Testis (tissue), 3 donors: Measurements from ENCODE around the gene CGNL1. TPM values are rescaled to one million over a fixed set of nuclear protein-coding genes. Genes with fewer than 3 reads are reported as not detected.

ENCODE experiments used
- DNase-seq: peaks from one replicate; pipeline ENCODE4 v3.0.0-alpha.2; 2019
- H3K27ac ChIP-seq, 2 donors: fragments of 200-600 bp; sonication (generic); one replicate each; pipeline ENCODE4 v1.5.1; 2019
- H3K27me3 ChIP-seq: fragments of 200-600 bp; sonication (generic); one replicate; pipeline ENCODE4 v1.5.1; 2019
- H3K36me3 ChIP-seq: fragments of 200-600 bp; sonication (generic); one replicate; pipeline ENCODE4 v1.5.1; 2017; ENCODE audit warnings: low read depth; ENCODE audit errors: missing control alignments
- H3K4me1 ChIP-seq: fragments of 200-600 bp; sonication (generic); one replicate; pipeline ENCODE4 v1.5.1; 2019
- H3K4me3 ChIP-seq, 2 donors: fragments of 200-600 bp; sonication (generic); one replicate each; pipeline ENCODE4 v1.5.1; 2017 to 2019
- H3K9me3 ChIP-seq: fragments of 200-600 bp; sonication (generic); one replicate; pipeline ENCODE4 v1.5.1; 2017
- POLR2A ChIP-seq: fragments of 450-650 bp; IDR thresholded peaks from one replicate; pipeline ENCODE4 v1.6.1; 2017; ENCODE audit warnings: antibody characterized with exemption, mild to moderate bottlenecking, moderate library complexity
- WGBS, 2 donors: methylation state at CpG; one replicate each; pipeline ENCODE4 v1.1.5; 2018; 5-methylcytosine and 5-hydroxymethylcytosine counted together
- intact Hi-C: fragments of 100-400 bp; cut with DNase I; formaldehyde crosslinking; loops from one replicate; pipeline ENCODE4 v1.15.1; 2023; ENCODE audit warnings: low total_unique reads
- polyA plus RNA-seq: library from polyadenylated mRNA; stranded (reverse); fragments of 350-450 nt; fragmentation: Illumina TruSeq; extraction: RNeasy Lipid Tissue Mini Kit (QIAGEN cat#74804); gene quantifications from one replicate; pipeline ENCODE4 v1.2.3, GENCODE V29; 2014; ENCODE audit warnings: low read depth, low replicate concordance; ENCODE audit not compliant: insufficient read depth
- total RNA-seq, 2 donors: library from RNA; depleted of rRNA; stranded (reverse); fragments of >200 nt; gene quantifications; one replicate each; pipeline ENCODE4 v1.2.3, GENCODE V29; 2016
- TF ChIP-seq, protein P1 (sequence below), 3 experiments: fragments of 450-650 bp in 2 of 3; fragments of 200-600 bp in 1 of 3; sonication (generic) in 1 of 3; IDR thresholded peaks; one replicate each; pipeline ENCODE4 v1.5.1; 2016 to 2019; ENCODE audit warnings: antibody characterized with exemption in 3 of 3, mild to moderate bottlenecking in 2 of 3, moderate library complexity in 1 of 3

CGNL1 gene
- total and polyA plus RNA-seq, 3 donors from 2014 or later: 21.0 to 40.2 (median 29.2) TPM

- WGBS, 2 donors: 93 to 100% methylated on average over 3 of the region's 3 CpGs
- Histone ChIP-seq H3K9me3 (no peaks in the 10 kb centered on the region), H3K27ac (no peak overlapping the region), H3K4me1 (no peaks in the 10 kb centered on the region), H3K4me3 (no peak overlapping the region), H3K36me3 (no peaks in the 10 kb centered on the region), H3K27me3 (no peaks in the 10 kb centered on the region)
- intact Hi-C loops: no loop called here
- DNase-seq: no peak
- no peak for TF ChIP-seq POLR2A
- TF ChIP-seq, protein P1, sequence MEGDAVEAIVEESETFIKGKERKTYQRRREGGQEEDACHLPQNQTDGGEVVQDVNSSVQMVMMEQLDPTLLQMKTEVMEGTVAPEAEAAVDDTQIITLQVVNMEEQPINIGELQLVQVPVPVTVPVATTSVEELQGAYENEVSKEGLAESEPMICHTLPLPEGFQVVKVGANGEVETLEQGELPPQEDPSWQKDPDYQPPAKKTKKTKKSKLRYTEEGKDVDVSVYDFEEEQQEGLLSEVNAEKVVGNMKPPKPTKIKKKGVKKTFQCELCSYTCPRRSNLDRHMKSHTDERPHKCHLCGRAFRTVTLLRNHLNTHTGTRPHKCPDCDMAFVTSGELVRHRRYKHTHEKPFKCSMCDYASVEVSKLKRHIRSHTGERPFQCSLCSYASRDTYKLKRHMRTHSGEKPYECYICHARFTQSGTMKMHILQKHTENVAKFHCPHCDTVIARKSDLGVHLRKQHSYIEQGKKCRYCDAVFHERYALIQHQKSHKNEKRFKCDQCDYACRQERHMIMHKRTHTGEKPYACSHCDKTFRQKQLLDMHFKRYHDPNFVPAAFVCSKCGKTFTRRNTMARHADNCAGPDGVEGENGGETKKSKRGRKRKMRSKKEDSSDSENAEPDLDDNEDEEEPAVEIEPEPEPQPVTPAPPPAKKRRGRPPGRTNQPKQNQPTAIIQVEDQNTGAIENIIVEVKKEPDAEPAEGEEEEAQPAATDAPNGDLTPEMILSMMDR (IDR thresholded peaks at IDR 0.05): no peak
Observed at GRCh38 chr15:57470543-57470942, 94.2 kb downstream of the CGNL1 start.

DNA sequence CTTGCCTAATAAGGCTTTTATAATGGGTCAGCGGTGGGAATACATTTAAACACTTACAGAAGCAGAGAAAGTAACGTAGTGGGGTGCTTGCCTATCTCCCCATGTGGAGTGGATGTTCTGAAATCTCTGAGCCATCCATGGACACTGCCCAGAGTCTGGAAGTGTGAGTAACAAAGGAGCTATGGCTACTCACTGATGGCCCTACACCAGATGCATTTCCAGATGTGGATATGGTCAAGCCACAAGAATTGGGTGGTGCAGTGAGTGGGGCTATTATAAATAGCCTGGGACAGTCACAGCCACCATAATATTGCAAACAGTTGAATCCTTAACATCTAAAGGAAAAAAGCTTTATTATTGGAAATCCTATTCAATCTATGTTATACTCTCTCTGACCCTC, 96.6 kb downstream of the CGNL1 start:
- DNase-seq: no peak
- Histone ChIP-seq H3K27ac (no peak overlapping the region), H3K4me3 (no peak overlapping the region), H3K4me1 (no peaks in the 10 kb centered on the region), H3K9me3 (no peaks in the 10 kb centered on the region), H3K36me3 (no peaks in the 10 kb centered on the region), H3K27me3 (no peaks in the 10 kb centered on the region)
- intact Hi-C loops: no loop called here
- TF ChIP-seq POLR2A: no peak
- TF ChIP-seq, protein P1 (IDR thresholded peaks at IDR 0.05): no peak
- WGBS, 2 donors: 91 to 92% methylated on average over 2 of the region's 2 CpGs

GRCh38 chr15:57476533-57476975, 100.2 kb downstream of the CGNL1 start:
- Histone ChIP-seq H3K4me1 (no peaks in the 10 kb centered on the region), H3K27me3 (no peaks in the 10 kb centered on the region), H3K9me3 (no peaks in the 10 kb centered on the region), H3K4me3 (no peak overlapping the region), H3K36me3 (no peaks in the 10 kb centered on the region), H3K27ac (peak overlapping the region; percentile 18 to 75)
- DNase-seq: no peak
- TF ChIP-seq, protein P1 (IDR thresholded peaks at IDR 0.05): no peak
- TF ChIP-seq POLR2A: no peak
- intact Hi-C loops: no loop called here
- WGBS, 2 donors: 51 to 55% methylated on average over 5 of the region's 5 CpGs

- H3K36me3 ChIP-seq: no peaks in the 10 kb centered on the region
- TF ChIP-seq, protein P1 (IDR thresholded peaks at IDR 0.05): no peak
- no peak for TF ChIP-seq POLR2A
- peak overlapping the region in 1 of 2 donors; percentile 75 for H3K27ac ChIP-seq
- H3K4me3 ChIP-seq: no peak overlapping the region
- 74 to 78% methylated on average over 9 of the region's 9 CpGs for WGBS, 2 donors
- no peaks in the 10 kb centered on the region for H3K4me1 ChIP-seq
- H3K9me3 ChIP-seq: no peaks in the 10 kb centered on the region
- DNase-seq: no peak
- intact Hi-C loops: no loop called here
- no peaks in the 10 kb centered on the region for H3K27me3 ChIP-seq
Observed at GRCh38 chr15:57477736-57478522, 101.6 kb downstream of the CGNL1 start.

- intact Hi-C loops: no loop called here
- no peak overlapping the region for H3K4me3 ChIP-seq
- H3K27ac ChIP-seq: no peak overlapping the region
- no peaks in the 10 kb centered on the region for H3K4me1 ChIP-seq
- H3K36me3 ChIP-seq: no peaks in the 10 kb centered on the region
- no peaks in the 10 kb centered on the region for H3K9me3 ChIP-seq
- 89 to 92% methylated on average over 1 of the region's 1 CpG for WGBS, 2 donors
- no peak for TF ChIP-seq POLR2A
- TF ChIP-seq, protein P1 (IDR thresholded peaks at IDR 0.05): no peak
- no peak for DNase-seq
- no peaks in the 10 kb centered on the region for H3K27me3 ChIP-seq
Observed at GRCh38 chr15:57479005-57479404, 102.7 kb downstream of the CGNL1 start.
